HG03575 (cell line): Measurements from ENCODE around the gene DSTN.

Source experiments
- ATAC-seq: cut with Tn5 transposase; IDR thresholded peaks from one replicate; pipeline ENCODE4 v1.9.1; 2021; ENCODE audit not compliant: unreplicated experiment, insufficient number of reproducible peaks, low FRiP score; ENCODE audit errors: extremely low read depth

The DSTN gene

GRCh38 chr20:17643531-17644188 is 73.8 kb downstream of the DSTN start:
- no peak for ATAC-seq

- ATAC-seq, result no peak
These were observed 74.6 kb downstream of the DSTN start for GRCh38 chr20:17644451-17644850.

- ATAC-seq, result no peak
These were observed 75.1 kb downstream of the DSTN start for GRCh38 chr20:17645010-17645409.

- no peak for ATAC-seq
These were observed 75.8 kb downstream of the DSTN start for GRCh38 chr20:17645546-17646208.

GRCh38 chr20:17646209-17646960 is 76.5 kb downstream of the DSTN start:
- no peak for ATAC-seq

GRCh38 chr20:17646961-17647301 is 77.1 kb downstream of the DSTN start:
- no peak for ATAC-seq

- no peak for ATAC-seq
These were observed 77.8 kb downstream of the DSTN start for GRCh38 chr20:17647391-17648314.

- ATAC-seq, result no peak
These were observed 78.4 kb downstream of the DSTN start for GRCh38 chr20:17648315-17648646.

- ATAC-seq, result no peak
These were observed 79.2 kb downstream of the DSTN start for GRCh38 chr20:17648791-17649730.

GRCh38 chr20:17650301-17651128 is 80.6 kb downstream of the DSTN start:
- ATAC-seq, result no peak

- ATAC-seq, result no peak
These were observed 81.4 kb downstream of the DSTN start for GRCh38 chr20:17651129-17651759.

GRCh38 chr20:17651760-17652388 is 82.0 kb downstream of the DSTN start:
- ATAC-seq, result no peak

- ATAC-seq, result no peak
These were observed 82.5 kb downstream of the DSTN start for GRCh38 chr20:17652411-17652810.

GRCh38 chr20:17653835-17654648 is 84.2 kb downstream of the DSTN start:
- no peak for ATAC-seq

GRCh38 chr20:17654649-17655285 is 84.9 kb downstream of the DSTN start:
- ATAC-seq, result no peak

GRCh38 chr20:17655286-17655651 is 85.4 kb downstream of the DSTN start:
- ATAC-seq, result no peak
